ENCODE data around the gene CD274.
"Not testable (repeated sequence)": the region's sequence is repeated elsewhere in the genome, so short reads cannot be mapped to it uniquely, and the experiment has no call there.

The CD274 gene

DNA sequence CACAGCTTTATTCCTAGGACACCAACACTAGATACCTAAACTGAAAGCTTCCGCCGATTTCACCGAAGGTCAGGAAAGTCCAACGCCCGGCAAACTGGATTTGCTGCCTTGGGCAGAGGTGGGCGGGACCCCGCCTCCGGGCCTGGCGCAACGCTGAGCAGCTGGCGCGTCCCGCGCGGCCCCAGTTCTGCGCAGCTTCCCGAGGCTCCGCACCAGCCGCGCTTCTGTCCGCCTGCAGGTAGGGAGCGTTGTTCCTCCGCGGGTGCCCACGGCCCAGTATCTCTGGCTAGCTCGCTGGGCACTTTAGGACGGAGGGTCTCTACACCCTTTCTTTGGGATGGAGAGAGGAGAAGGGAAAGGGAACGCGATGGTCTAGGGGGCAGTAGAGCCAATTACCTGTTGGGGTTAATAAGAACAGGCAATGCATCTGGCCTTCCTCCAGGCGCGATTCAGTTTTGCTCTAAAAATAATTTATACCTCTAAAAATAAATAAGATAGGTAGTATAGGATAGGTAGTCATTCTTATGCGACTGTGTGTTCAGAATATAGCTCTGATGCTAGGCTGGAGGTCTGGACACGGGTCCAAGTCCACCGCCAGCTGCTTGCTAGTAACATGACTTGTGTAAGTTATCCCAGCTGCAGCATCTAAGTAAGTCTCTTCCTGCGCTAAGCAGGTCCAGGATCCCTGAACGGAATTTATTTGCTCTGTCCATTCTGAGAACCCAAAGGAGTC is at the start of gene CD274:
Gene CD274, plus strand, starts transcription at position 184 of the 733 bp plus-strand sequence. CDS start 5,572 bp downstream, outside the sequence.
- DNase-seq (ENCODE audit: low read depth in 2 of 2): peak; percentile 73 to 83

DNA sequence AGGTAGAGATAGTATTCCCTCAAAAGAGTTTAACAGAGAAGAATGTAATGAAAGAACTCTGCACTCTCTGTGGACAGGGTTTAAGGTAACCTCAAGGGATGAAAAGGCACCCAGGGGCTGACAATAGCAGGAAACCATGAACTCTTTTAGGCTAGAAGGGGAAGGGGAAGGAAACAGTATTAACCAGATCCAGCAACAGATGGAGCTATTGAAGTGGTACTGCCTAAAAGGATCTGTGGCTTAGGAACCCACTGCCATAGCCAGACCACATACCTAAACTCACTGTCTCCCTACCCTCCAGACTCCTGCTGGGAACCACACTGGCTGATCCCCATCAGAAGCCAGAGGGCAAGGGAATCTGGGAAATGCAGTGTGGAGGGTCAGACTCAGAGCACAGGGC is 48.1 kb upstream of the CD274 start:
- no peak for DNase-seq (ENCODE audit: low read depth in 2 of 2)

DNA sequence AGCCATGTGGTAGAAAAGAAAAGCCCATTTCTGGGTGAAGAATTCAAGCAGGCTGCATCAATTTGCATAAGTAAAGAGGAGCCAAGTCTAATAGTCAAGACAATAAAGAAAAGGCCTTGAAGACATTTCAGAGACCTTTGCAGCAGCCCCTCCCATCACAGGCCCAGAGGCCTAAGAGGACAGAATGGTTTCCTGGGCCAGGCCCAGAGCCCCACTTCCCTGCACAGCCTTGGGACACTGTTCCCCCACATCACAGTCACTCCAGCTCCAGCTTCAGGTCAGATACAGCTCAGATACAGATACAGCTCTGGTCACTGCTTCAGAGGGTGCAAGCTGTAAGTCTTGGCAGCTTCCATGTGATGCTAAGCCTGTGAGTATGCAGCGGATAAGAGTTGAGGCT is 41.7 kb upstream of the CD274 start:
- no peak for DNase-seq (ENCODE audit: low read depth in 2 of 2)

DNA sequence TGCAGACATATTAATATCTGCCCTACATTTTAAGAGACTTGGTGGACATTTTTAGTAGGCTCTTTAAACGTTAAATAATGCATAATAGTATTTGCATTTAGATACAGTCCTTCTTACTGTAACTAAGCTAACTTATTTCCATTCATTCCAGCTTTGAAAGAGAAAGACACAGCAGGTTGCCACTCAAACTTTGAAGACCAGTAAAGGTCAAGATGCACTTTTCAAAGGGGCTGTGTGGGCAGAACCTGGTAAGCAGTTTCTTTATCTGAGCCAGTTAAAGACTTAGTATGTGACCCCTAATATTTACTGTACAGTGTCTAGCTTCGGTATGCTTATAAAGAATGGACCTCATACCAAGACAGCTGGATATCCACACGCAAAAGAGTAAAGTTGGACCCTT is 33.4 kb upstream of the CD274 start:
- no peak for DNase-seq (ENCODE audit: low read depth in 2 of 2)

DNA sequence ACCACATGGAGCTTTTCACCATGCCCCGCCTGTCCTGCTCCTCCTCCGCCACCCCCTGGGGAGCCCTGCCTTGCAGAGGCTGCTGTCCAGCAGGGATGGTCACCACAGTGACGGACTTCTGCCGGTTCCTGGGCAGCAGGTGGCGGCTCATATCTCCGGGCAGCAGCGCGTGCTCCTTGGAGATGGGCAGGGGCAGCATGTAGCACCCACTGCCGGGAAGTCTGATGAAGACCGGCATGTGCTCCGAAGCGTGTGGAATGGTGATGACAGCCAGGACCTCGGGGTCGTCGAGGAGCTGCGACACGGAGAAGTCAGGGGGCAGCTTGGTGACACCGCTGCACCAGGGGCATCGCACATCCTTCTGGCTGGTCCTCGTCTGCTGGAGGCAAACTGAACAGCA is 31.9 kb upstream of the CD274 start:
- no peak for DNase-seq (ENCODE audit: low read depth in 2 of 2)

DNA sequence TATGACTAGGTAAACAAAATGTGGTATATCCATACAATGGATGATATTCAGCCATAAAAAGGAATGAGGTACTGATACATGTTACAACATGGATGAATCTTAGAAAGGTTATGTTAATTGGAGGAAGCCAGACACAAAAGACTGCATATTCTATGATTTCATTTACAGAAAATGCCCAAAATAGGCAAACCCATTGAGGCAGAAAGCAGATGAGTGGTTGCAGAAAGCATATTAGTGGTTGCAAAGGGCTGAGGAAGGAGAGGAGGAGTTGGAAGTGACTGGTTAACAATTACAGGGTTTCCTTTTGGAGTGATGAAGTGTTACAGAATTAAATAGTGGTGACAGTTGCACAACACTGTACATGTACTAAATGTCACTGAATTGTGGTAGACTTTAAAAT is 30.4 kb upstream of the CD274 start:
- no peak for DNase-seq (ENCODE audit: low read depth in 2 of 2)

DNA sequence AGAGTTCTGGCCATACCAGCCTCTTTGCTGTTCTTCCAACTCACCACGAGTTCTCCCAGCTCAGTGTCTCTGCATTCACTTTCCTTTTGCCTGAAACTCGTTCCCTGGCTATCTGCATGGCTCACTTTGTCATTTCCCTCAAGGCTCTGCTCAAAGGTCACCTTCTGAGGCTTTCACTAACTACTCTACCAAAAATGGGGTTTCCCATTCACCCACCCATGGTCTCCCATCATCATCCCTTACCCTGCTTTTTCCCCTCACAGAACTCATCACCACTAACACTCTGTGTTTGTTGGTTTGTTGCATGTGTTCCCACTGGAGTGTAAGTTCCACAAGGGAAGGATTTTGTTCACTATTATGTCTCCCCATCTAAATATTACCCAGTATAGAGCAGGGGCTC is 29.2 kb upstream of the CD274 start:
- no peak for DNase-seq (ENCODE audit: low read depth in 2 of 2)

DNA sequence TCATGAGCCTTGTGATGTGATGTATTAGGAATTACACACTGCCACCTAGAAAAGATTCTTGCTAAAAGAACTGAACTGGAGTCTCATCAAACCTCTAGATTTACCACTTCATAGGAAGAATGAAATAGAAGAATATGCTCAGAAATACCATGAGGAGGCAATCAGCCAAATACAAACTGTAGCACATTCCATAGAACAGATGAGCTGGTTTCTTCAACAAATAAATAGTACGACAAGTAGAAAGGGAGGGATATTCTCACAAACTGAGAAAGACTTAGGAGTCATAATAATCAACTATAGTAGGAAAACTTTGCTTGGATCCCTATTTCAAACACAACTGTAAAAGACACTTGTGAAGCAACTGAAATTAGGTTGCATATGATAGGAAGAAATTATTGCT is 28.1 kb upstream of the CD274 start:
- DNase-seq (ENCODE audit: low read depth in 2 of 2): no peak

DNA sequence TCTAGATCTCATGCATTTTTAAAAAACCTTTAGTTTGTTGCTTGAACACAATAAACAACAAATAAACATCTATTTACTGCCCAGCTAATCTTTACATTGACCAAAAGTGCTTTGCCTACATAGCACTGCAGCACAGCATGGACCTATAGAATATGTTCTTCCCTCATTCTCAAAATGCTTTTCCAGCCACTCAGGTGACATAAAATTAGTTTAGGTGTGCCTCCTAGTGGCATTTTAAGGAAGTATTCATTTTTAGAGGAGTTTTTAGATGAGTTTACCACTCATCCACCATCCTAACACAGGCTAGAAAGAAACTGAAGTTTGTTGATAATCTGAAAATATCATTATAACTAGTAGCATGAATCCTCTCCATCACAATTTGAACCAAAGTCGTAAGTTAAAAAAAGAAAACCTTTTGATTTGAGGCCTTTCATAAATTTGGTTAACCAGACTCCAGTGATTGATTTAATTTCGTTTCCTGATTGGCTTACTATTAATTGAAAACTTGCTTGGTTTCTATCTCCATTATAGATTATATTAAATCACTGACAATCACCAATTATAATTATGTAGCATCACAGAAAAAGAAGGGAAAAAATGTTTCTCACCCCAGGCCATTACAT is 25.2 kb upstream of the CD274 start:
- DNase-seq (ENCODE audit: low read depth in 2 of 2): no peak

DNA sequence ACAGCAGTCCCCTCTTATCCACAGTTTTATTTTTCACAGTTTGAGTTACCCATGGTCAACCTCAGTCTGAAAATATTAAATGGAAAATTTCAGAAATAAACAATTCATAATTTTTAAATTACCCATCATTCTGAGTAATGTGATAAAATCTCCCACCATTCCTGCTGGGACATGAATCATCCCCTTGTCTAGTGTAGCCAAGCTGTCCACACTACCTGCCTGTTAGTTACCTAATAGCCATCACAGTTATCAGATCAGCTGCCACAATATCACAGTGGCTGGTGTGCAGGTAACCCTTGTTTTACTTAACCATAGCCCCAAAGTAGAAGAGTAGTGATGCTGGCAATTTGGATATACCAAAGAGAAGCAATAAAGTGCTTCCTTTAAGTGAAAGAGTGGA is 23.3 kb upstream of the CD274 start:
- no peak for DNase-seq (ENCODE audit: low read depth in 2 of 2)

DNA sequence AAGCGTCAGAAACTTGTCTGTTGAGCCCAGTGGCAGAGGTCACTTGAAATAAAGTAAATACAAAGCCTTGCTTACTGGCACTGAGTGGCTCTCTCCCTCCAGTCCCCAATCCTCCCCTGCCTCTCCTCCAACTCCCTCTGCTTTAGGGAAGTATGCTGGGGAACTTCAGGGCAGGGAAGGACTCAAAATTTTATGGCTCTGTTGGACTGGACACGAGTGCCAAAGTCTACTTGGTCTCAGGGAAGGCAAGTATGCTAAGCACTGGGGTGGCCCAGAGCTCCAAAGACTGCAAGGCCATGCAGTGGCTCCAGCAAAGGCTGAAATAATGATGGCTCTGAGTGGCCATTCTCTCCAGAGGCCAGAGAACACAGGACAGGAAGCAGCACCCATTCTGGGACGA is 22.2 kb upstream of the CD274 start:
- DNase-seq (ENCODE audit: low read depth in 2 of 2): no peak

DNA sequence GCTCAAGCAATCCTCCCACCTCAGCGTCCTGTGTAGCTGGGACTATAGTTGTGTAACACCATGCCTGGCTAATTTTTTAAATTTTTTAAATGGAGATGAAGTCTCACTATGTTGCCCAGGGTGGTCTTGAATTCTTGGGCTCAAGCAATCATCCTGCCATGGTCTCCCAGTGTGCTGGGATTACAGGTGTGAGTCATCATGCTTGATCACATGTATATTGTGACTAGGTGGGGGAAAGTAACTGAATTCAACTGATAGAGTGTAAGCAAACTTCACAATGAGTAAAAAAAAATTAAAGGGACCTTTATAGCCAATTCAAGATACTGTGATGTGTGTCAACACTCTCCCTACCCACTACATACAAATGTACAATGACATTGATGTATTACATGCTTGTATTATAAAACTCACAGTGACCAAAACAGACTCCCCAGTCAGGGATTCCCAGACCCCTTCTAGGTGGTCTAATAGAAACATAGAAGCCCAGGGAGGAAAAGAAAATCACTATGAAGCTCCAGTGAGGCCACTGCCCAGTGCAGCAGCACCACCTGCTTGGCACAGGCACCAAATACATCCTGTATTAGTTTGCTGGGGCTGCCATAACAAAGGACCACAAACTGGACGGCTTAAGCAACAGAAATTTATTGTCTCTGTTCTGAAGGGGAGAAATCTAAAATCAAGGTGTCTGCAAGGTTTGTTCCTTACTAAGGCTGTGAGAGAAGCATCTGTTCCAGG is 21.4 kb upstream of the CD274 start:
- DNase-seq (ENCODE audit: low read depth in 2 of 2): no peak

DNA sequence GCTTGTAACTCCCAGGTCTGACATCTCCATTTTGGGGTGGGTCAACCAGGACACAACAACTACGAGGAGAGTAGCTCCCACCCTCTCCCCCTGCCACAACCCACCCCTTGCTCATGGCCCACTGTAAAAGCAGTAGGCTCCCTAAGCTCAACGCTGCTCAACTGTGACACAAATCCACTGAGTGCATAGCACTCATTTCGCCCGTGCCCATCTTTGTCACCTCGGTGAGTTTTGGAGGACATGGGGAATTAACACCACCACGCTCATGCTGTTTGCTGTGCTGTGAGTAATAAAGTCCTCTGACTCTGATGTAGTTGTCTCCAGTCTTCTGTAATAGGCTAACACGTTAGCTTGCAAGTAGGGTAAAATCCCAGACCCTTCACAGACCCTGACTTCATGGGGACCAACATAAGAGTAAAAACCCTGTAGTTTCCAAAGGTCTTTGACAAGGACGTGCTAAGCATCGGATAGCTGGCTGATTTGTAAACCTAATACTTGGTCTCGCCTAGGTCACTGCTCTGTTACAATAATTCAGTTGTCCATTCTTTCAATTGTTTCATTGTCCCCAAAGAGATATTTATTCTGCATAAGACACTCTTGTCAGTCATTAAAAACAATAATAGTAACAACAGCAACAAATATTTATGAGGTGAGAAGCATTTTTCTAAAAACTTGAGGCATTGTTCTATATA is 20.3 kb upstream of the CD274 start:
- no peak for DNase-seq (ENCODE audit: low read depth in 2 of 2)

DNA sequence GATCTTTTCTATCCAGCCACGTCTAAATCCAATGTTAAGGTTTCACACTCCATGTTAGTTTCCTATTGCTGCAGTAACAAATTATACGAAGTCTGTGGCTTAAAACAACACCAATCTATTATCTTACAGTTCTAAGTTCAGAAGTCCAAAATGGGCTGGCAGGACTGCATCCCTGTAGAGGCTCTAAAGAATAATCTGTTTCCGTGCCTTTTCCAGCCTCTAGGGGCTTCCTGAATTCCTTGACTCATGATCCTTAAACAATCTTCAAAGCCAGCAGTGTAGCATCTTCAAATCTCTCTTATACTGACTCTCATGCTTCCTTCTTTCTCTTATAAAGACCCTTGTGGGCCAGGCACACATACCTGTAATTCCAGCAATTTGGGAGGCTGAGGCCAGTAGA is 19.4 kb upstream of the CD274 start:
- DNase-seq (ENCODE audit: low read depth in 2 of 2): no peak

DNA sequence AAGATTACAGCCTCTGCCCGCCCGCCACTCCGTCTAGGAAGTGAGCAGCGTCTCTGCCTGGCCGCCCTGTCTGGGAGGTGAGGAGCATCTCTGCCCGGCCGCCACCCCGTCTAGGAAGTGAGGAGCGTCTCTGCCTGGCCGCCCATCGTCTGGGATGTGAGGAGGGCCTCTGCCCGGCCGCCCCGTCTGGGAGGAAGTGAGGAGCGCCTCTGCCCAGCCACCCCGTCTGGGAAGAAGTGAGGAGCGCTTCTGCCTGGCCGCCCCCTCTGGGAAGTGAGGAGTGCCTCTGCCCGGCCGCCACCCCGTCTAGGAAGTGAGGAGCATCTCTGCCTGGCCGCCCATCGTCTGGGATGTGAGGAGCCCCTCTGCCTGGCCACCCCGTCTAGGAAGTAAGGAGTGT is 17.5 kb upstream of the CD274 start:
- DNase-seq (ENCODE audit: low read depth in 2 of 2): not testable (repeated sequence)

DNA sequence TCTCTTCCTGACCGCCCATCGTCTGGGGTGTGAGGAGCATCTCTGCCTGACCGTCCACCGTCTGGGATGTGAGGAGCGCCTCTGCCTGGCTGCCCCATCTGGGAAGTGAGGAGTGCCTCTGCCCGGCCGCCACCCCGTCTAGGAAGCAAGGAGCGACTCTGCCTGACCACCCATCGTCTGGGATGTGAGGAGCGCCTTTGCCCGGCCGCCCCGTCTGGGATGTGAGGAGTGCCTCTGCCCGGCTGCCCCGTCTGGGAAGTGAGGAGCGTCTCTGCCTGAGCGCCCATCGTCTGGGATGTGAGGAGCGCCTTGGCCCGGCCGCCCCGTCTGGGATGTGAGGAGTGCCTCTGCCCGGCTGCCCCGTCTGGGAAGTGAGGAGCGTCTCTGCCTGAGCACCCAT is 17.0 kb upstream of the CD274 start:
- not testable (repeated sequence) for DNase-seq (ENCODE audit: low read depth in 2 of 2)

DNA sequence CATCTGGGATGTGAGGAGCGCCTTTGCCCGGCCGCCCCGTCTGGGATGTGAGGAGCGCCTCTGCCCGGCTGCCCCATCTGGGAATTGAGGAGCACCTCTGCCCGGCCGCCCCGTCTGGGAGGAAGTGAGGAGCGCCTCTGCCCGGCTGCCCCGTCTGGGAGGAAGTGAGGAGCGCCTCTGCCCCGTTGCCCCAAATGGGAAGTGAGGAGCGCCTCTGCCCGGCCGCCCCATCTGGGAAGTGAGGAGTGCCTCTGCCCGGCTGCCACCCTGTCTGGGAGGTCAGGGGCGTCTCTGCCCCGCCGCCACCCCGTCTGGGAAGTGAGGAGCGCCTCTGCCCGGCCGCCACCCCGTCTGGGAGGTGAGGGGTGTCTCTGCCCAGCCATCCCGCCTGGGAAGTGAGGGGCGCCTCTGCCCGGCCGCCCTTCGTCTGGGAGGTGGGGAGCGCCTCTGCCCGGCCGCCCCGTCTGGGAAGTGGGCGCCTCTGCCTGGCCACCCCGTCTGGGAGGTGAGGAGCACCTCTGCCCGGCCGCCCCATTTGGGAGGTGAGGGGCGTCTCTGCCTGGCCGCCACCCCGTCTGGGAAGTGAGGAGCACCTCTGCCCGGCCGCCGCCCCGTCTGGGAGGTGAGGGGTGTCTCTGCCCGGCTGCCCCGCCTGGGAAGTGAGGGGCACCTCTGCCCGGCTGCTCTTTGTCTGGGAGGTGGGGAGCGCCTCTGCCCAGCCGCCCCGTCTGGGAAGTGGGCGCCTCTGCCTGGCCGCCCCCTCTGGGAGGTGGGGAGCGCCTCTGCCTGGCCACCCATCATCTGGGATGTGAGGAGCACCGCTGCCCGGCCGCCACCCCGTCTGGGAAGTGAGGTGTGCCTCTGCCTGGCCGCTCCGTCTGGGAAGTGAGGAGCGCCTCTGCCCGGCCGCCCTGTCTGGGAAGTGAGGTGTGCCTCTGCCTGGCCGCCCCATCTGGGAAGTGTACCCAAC is 16.2 kb upstream of the CD274 start:
- not testable (repeated sequence) for DNase-seq (ENCODE audit: low read depth in 2 of 2)

DNA sequence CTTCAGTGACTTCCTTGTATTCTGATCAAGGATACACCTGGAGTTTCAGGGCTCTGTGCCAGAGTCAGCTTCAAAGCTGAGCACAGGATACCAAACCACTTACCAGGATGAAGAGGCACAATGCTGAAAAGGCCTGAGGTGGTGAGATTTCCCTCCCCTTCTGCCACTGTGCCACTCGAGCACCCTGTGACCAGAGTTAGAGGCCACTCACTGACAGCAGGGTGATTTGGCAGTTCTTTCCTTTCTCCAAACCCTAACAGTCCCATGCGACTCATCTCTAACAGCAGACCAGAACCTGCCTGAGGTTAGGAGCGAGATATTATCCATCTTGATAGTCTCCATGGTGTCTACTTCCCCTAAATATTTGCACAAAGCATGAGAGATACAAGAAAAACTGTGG is 14.4 kb upstream of the CD274 start:
- no peak for DNase-seq (ENCODE audit: low read depth in 2 of 2)

DNA sequence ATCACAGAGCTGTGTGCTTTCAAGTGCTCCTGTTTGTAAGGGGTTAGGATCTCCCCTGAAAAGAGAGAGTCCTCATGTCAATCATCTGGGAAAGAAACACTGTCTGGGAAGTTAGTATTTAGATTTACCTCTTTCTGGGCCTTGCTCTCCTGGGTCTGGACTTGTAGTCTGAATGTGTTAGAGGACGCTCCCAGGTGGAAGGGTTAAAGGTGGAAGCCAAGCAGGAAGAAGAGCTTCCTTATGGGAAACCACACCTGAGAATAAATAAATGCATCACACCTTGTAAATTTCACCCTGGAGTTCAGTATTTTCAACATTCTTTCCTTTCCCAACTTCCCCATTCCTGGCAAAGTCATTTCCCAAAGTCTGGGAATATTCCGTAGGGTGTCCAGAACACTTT is 13.9 kb upstream of the CD274 start:
- no peak for DNase-seq (ENCODE audit: low read depth in 2 of 2)

DNA sequence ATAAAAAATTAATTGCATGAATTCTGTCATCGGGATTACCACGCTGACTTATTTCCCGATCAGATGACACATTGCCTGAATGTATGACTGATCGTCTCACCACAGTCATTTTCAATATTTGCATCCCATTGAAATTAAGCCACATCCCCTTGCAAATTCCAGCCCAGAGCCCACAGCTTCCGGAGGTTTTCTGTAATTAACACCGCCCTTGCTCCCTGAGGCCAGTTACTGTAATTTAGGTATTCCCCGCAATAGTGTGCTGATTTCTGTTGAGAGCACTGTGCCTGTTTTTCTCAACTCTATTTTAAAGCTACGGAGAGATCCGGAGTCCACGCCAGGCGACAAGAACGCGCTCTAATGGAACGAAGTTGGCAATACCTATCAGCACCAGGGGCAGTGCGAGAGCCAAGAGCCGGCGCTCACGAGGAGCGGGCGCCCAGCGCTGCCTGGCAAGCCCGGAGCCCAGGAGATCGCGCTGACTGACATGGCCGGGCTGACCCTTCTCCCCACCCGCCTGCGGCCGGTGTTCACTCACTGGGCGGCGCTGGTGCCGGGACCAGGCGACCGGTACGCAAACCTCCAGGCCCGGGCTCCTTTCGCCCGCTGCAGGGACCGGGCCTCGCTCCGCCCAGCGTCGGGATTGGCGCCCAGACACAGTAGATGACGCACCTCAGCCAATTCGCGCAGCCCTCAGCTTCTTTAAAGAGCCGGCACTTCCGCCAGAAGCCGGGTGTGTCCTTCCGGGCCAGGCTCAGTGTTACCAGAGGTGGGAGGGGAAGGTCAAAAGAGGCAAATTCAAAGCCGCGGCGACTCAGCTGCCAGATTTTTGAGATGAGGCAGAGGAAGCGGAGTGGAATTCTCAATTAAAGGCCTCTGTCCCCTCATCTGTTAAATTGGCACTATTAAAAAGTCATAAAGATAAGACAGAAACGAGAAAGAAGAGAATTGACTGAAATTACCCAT is 12.8 kb upstream of the CD274 start, which contains the start of gene PLGRKT:
Gene PLGRKT, minus strand, starts transcription at position 672 of the 963 bp plus-strand sequence. CDS start 5,948 bp downstream, outside the sequence.
- peak; percentile 82 for DNase-seq (ENCODE audit: low read depth in 2 of 2)

Data from stimulated activated CD4-positive, alpha-beta T cell treated with anti-CD3 and anti-CD28 coated beads, Interleukin-12 subunit alpha, Interleukin-12 subunit beta, amount 100 ng/mL, for 24 hours (primary cell).